ENCODE measurements around the gene SNAPC4.

The SNAPC4 gene

GRCh38 chr9:136432591-136432990, 32.6 kb upstream of the SNAPC4 start:
- Histone ChIP-seq H3K9me3 (ENCODE audit: control insufficient read depth, insufficient read depth, low read length) (no peaks in the 10 kb centered on the region), H4K20me1 (ENCODE audit: control insufficient read depth, insufficient read depth, low read depth, low read length) (peaks cover 11% of the 10 kb centered on the region; the same call in 1 of the 2 replicates), H3K9me2 (replicated peaks; ENCODE audit: control insufficient read depth, low read length) (no peaks in the 10 kb centered on the region), H3K79me2 (ENCODE audit: control insufficient read depth, low read length) (peaks cover 31% of the 10 kb centered on the region), H3K4me2 (ENCODE audit: low read length) (no peak overlapping the region), H3K27ac (ENCODE audit: low read depth, low read length) (no peak overlapping the region), H3F3A (ENCODE audit: control insufficient read depth, insufficient read depth) (peaks cover 6% of the 10 kb centered on the region; the same call in 1 of the 2 replicates), H3K4me1 (ENCODE audit: control insufficient read depth, low read length) (peaks cover 13% of the 10 kb centered on the region), H3K4me3 (ENCODE audit: low read length) (no peak overlapping the region), H3K27me3 (ENCODE audit: control insufficient read depth, low read length) (no peaks in the 10 kb centered on the region), H3K36me3 (ENCODE audit: control insufficient read depth, low read length) (peaks cover 36% of the 10 kb centered on the region)
- TF ChIP-seq CTCF (IDR thresholded peaks at IDR 0.05; ENCODE audit: low read depth, low read length, poor library complexity, severe bottlenecking) (no peak), EZH2phosphoT487 (IDR thresholded peaks at IDR 0.05; ENCODE audit: borderline replicate concordance, low read length) (no peak)

GRCh38 chr9:136431782-136432350, 31.9 kb upstream of the SNAPC4 start:
- H4K20me1 ChIP-seq (ENCODE audit: control insufficient read depth, insufficient read depth, low read depth, low read length): peaks cover 4% of the 10 kb centered on the region; the same call in 1 of the 2 replicates
- peaks cover 5% of the 10 kb centered on the region for H3K4me1 ChIP-seq (ENCODE audit: control insufficient read depth, low read length)
- H3K36me3 ChIP-seq (ENCODE audit: control insufficient read depth, low read length): peaks cover 37% of the 10 kb centered on the region

GRCh38 chr9:136430588-136431234, 30.7 kb upstream of the SNAPC4 start:
- no peak overlapping the region for H3K4me3 ChIP-seq (ENCODE audit: low read length)
- H3K27me3 ChIP-seq (ENCODE audit: control insufficient read depth, low read length): no peaks in the 10 kb centered on the region
- no peaks in the 10 kb centered on the region for H3K4me1 ChIP-seq (ENCODE audit: control insufficient read depth, low read length)
- no peak overlapping the region for H3K27ac ChIP-seq (ENCODE audit: low read depth, low read length)
- H3K9me3 ChIP-seq (ENCODE audit: control insufficient read depth, insufficient read depth, low read length): no peaks in the 10 kb centered on the region
- H3K4me2 ChIP-seq (ENCODE audit: low read length): no peak overlapping the region
- peaks cover 12% of the 10 kb centered on the region for H3K79me2 ChIP-seq (ENCODE audit: control insufficient read depth, low read length)
- H4K20me1 ChIP-seq (ENCODE audit: control insufficient read depth, insufficient read depth, low read depth, low read length): no peaks in the 10 kb centered on the region; the same call in 1 of the 2 replicates
- no peaks in the 10 kb centered on the region for H3K9me2 ChIP-seq (replicated peaks; ENCODE audit: control insufficient read depth, low read length)
- H3F3A ChIP-seq (ENCODE audit: control insufficient read depth, insufficient read depth): peaks cover 6% of the 10 kb centered on the region; the same call in 1 of the 2 replicates
- peaks cover 39% of the 10 kb centered on the region for H3K36me3 ChIP-seq (ENCODE audit: control insufficient read depth, low read length)
- TF ChIP-seq EZH2phosphoT487 (IDR thresholded peaks at IDR 0.05; ENCODE audit: borderline replicate concordance, low read length): no peak
- no peak for TF ChIP-seq CTCF (IDR thresholded peaks at IDR 0.05; ENCODE audit: low read depth, low read length, poor library complexity, severe bottlenecking)

More at GRCh38 chr9:136431782-136432350, 31.9 kb upstream of the SNAPC4 start:
- no peaks in the 10 kb centered on the region for H3K9me3 ChIP-seq (ENCODE audit: control insufficient read depth, insufficient read depth, low read length)
- no peaks in the 10 kb centered on the region for H3K27me3 ChIP-seq (ENCODE audit: control insufficient read depth, low read length)
- peaks cover 6% of the 10 kb centered on the region; the same call in 1 of the 2 replicates for H3F3A ChIP-seq (ENCODE audit: control insufficient read depth, insufficient read depth)
- TF ChIP-seq CTCF (IDR thresholded peaks at IDR 0.05; ENCODE audit: low read depth, low read length, poor library complexity, severe bottlenecking): no peak
- no peak for TF ChIP-seq EZH2phosphoT487 (IDR thresholded peaks at IDR 0.05; ENCODE audit: borderline replicate concordance, low read length)
- H3K4me3 ChIP-seq (ENCODE audit: low read length): no peak overlapping the region
- H3K27ac ChIP-seq (ENCODE audit: low read depth, low read length): no peak overlapping the region
- H3K79me2 ChIP-seq (ENCODE audit: control insufficient read depth, low read length): peaks cover 24% of the 10 kb centered on the region
- H3K9me2 ChIP-seq (replicated peaks; ENCODE audit: control insufficient read depth, low read length): no peaks in the 10 kb centered on the region
- no peak overlapping the region for H3K4me2 ChIP-seq (ENCODE audit: low read length)

Measured in DOHH2 (cell line).